Hematopoietic multipotent progenitor cell (in vitro differentiated cells): ENCODE measurements around the gene ABHD15. TPM values are rescaled to one million over a fixed set of nuclear protein-coding genes. Genes with fewer than 3 reads are reported as not detected.

Experiments used
- DNase-seq, 3 donors: peaks; one replicate each; pipeline ENCODE4 v3.0.0-alpha.2; 2011 to 2015; ENCODE audit warnings: low read depth in 2 of 3, low spot score in 2 of 3
- total RNA-seq: library from RNA; depleted of rRNA; stranded (reverse); fragments of >200 nt; gene quantifications from one replicate; pipeline ENCODE4 v1.2.3, GENCODE V29; 2012

Gene ABHD15
- total RNA-seq, 1 donor: 13.5 TPM

- no peak for DNase-seq
These were observed 16.7 kb upstream of the ABHD15 start for GRCh38 chr17:29583324-29584248.

DNA sequence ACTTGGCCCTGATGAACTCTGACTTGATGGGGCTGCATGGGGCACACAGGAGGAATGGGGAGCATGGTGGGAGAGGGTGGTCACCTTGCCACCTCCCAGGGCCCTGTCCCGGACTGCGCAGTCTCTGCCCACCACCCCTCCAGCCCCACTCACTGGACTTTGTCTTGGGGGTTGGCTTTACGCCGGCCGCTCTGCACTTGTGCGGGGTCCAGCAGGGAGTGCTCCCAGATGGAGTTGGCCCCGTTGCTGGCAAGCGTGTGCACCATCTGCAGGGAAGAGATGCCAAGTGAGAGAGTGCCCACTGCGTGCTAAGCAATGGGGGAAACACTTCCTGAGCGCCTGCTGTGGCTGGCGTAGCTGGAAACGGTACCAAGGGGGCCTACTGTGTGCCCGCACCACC, 15.9 kb upstream of the ABHD15 start:
- DNase-seq: no peak

DNA sequence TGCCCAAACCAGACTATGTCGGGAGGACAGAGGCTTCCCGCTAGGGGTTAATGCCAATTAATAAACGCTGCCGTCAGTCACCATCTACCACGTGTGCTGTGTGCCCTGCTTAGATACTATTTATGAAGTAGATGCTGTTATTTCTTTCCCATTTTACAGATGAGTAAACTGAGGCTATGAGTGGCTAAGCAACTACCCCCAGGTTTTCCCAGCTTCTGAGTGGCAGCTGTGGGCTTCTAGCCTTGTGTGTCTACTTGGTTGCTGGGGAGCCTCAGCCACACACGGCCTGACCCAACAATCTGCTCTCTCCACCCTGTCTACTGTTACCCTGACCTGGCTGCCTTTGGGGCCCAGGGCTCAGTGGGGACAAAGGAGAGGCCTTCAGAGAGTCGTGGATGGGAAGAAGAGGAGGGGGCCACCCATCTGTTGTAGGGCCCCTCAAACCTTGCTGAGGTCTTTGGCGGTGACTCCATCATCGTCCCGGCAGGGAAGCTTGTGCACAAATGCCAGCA, 15.5 kb upstream of the ABHD15 start:
- no peak for DNase-seq

- DNase-seq: no peak
These were observed 14.9 kb upstream of the ABHD15 start for GRCh38 chr17:29581583-29582253.

DNA sequence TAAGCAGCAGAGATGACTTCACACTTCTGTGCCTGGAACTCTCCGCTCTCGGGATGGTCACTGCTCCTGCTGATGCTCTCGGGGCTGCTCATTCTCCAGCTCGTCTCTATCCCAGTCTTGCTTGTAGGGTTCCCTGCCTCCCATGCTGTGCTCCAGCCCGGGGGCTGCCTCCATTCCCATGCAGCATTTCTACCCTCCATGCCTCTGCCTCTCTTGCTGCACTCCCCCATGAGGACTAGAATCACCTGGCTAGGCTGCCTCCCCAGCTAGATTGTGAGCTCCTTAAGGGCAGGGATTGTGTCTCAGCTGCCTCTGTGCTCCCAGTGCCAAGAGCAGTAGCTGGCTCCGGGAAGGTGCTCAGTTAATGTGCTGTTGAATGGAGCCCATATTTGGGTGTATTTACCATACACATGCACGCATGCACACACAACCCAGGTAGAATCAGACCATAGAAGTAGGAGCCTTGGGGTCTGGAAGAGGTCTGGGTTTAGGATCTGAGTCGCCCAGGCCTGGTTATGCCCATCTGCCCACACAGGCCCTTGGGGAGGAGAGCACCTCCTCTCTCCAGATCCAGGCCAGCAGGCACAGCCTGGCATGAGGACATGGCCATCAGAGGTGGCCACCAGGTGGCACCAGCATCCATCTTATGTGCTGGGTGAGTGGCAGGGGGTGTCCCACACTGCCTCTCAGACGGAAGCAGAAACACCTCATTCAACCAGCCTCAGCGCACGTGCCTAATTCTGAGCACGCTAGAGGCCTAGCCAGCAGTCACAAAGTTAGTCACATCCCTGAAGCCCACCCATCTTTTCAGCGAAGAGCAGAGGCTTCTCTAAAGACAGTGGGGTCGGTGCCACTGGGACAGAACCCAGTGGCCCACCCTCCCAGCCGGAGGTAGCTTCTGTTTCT, 13.3 kb upstream of the ABHD15 start:
- DNase-seq: peak; percentile 84 to 95 (median 92)

- no peak for DNase-seq
These were observed 12.0 kb upstream of the ABHD15 start for GRCh38 chr17:29578626-29579485.

- no peak for DNase-seq
These were observed 10.8 kb upstream of the ABHD15 start for GRCh38 chr17:29577385-29578211.

GRCh38 chr17:29577001-29577370, 10.1 kb upstream of the ABHD15 start:
- DNase-seq: no peak

- no peak for DNase-seq
These were observed 9.6 kb upstream of the ABHD15 start for GRCh38 chr17:29576214-29577000.

GRCh38 chr17:29575511-29576213, 8.8 kb upstream of the ABHD15 start:
- no peak for DNase-seq

GRCh38 chr17:29574732-29575510, 8.1 kb upstream of the ABHD15 start:
- no peak for DNase-seq

- no peak for DNase-seq
These were observed 7.3 kb upstream of the ABHD15 start for GRCh38 chr17:29573871-29574731.

DNA sequence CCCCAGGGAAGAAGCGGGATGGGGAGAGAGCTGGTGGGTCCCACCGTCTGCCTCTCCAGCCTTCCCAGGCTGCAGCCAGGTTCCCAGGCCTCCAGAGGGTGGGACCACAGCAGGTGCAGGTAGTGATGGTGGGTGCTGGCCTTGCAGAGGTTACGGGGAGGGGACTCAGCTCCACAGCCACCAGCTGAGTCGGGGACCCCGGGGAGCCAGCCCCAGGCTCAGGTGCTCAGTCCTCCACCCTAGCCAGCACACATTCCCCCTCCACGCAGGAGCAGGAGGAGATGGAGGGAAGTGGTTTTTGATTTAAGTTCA, 6.7 kb upstream of the ABHD15 start:
- DNase-seq: no peak

GRCh38 chr17:29572691-29573557, 6.1 kb upstream of the ABHD15 start:
- DNase-seq: peak in 2 of 3 donors; percentile 64 to 73
